Ovary (tissue), 9 donors: Measurements from ENCODE around the gene SLC26A11. TPM values are rescaled to one million over a fixed set of nuclear protein-coding genes. Genes with fewer than 3 reads are reported as not detected.
A peak's percentile ranks its signal among the peaks of the same experiment; 100 is the strongest.

Source experiments
- DNase-seq, 5 donors: peaks; one replicate each; pipeline ENCODE4 v3.0.0-alpha.2; 2019 to 2020
- H3K27ac ChIP-seq, 2 donors: fragments of 200-600 bp; one replicate each; pipeline versions ENCODE4 v1.5.1 to v1.8.0; 2019 to 2022
- H3K27me3 ChIP-seq: fragments of 200-600 bp; one replicate; pipeline ENCODE4 v1.8.0; 2022
- H3K36me3 ChIP-seq: fragments of 200-600 bp; sonication (generic); one replicate; pipeline ENCODE4 v1.5.1; 2019
- H3K4me1 ChIP-seq: one replicate; pipeline ENCODE4 v1.8.1; 2013; ENCODE audit warnings: mild to moderate bottlenecking, moderate library complexity; ENCODE audit not compliant: insufficient read depth
- H3K4me3 ChIP-seq: fragments of 200-600 bp; sonication (generic); one replicate; pipeline ENCODE4 v1.5.1; 2017
- H3K9me3 ChIP-seq, 2 donors: fragments of 200-600 bp in 1 of 2; sonication (generic) in 1 of 2; one replicate each; pipeline versions ENCODE4 v1.5.1 to v1.8.1; 2013 to 2019; ENCODE audit warnings: mild to moderate bottlenecking in 1 of 2, moderate library complexity in 1 of 2
- EP300 ChIP-seq: sonication (generic); formaldehyde crosslinking; IDR thresholded peaks from one replicate; pipeline ENCODE4 v1.6.1; 2017; ENCODE audit warnings: antibody characterized with exemption
- POLR2A ChIP-seq: fragments of 450-650 bp; IDR thresholded peaks from one replicate; pipeline ENCODE4 v1.6.1; 2017; ENCODE audit warnings: antibody characterized with exemption, mild to moderate bottlenecking, moderate library complexity
- WGBS, 3 donors: extraction: QIAGEN DNeasy Blood & Tissue Kit in 1 of 3; methylation state at CpG; one replicate each; pipeline versions ENCODE4 v1.1.5 to v1.1.7; 2013 to 2017; 5-methylcytosine and 5-hydroxymethylcytosine counted together
- intact Hi-C, 4 donors: fragments of 100-400 bp; cut with DNase I; formaldehyde crosslinking; loops; one replicate each; pipeline versions ENCODE4 v1.11.0 to v1.15.1; 2022 to 2023
- polyA plus RNA-seq, 2 donors: library from polyadenylated mRNA; stranded (reverse); fragments of 200-250 nt in 1 of 2; fragments of 350-450 nt in 1 of 2; fragmentation: Illumina TruSeq in 1 of 2; extraction: RNeasy Lipid Tissue Mini Kit (QIAGEN cat#74804) in 1 of 2; gene quantifications; one replicate each; pipeline ENCODE4 v1.2.3, GENCODE V29; 2013 to 2014
- total RNA-seq, 7 donors: library from RNA; depleted of rRNA in 2 of 7; stranded (reverse); fragments of >200 nt in 2 of 7; fragmentation: NEBNext Ultra II Directional in 3 of 7; extraction: Animal tissue kit (Norgen Biotek cat#: 25700) in 3 of 7; gene quantifications; one replicate each; pipeline versions ENCODE4 v1.1.0 to v1.2.4, GENCODE V29; 2016 to 2023
- TF ChIP-seq, protein P1 (sequence below), 3 donors: fragments of 450-650 bp in 2 of 3; fragments of 200-600 bp in 1 of 3; IDR thresholded peaks; one replicate each; pipeline versions ENCODE4 v1.5.1 to v1.8.0; 2016 to 2022; ENCODE audit warnings: antibody characterized with exemption in 3 of 3, mild to moderate bottlenecking in 1 of 3
- donor health status: DM: no; HTN: no; CAD: no; lungs with moderate emphysema.
- donor health status: DM: no; HTN: no; CAD: no.
- donor health status: Bipolar disorder and iron deficiency.
- donor health status: DM: yes; HTN: yes; CAD: no.
- donor health status: DM: no; HTN: no; CAD: no.
- donor health status: DM: yes; HTN: yes; CAD: no.

Gene SLC26A11
- total and polyA plus RNA-seq, 9 donors, result 8.4 to 30.3 (median 22.8) TPM

DNA sequence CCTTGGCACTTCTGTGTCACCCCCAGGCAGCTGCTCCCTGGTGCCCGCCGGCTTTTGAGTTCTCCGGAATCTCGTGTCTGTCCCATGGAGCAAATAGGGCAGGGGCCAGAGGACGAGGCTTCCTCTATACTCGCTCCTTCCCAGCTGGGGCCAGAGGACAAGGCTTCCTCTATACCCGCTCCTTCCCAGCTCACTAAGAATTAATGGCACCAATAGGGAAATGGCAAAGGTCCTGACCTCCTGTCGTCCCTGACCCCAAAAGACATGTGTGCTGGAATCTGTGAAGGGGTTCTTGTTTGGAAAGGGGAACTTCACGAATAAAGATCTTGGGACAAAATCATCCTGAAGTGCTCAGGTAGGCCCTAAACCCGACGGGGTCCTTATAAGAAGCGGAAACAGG is 7.7 kb upstream of the SLC26A11 start:
- Histone ChIP-seq H3K36me3 (no peaks in the 10 kb centered on the region), H3K27ac (no peak overlapping the region), H3K4me3 (no peak overlapping the region), H3K9me3 (no peaks in the 10 kb centered on the region), H3K4me1 (no peaks in the 10 kb centered on the region), H3K27me3 (no peaks in the 10 kb centered on the region)
- no peak for DNase-seq
- TF ChIP-seq POLR2A, result no peak
- intact Hi-C loops, result no loop called here
- 86 to 90% (median 88%) methylated on average over 12 of the region's 12 CpGs for WGBS, 3 donors

DNA sequence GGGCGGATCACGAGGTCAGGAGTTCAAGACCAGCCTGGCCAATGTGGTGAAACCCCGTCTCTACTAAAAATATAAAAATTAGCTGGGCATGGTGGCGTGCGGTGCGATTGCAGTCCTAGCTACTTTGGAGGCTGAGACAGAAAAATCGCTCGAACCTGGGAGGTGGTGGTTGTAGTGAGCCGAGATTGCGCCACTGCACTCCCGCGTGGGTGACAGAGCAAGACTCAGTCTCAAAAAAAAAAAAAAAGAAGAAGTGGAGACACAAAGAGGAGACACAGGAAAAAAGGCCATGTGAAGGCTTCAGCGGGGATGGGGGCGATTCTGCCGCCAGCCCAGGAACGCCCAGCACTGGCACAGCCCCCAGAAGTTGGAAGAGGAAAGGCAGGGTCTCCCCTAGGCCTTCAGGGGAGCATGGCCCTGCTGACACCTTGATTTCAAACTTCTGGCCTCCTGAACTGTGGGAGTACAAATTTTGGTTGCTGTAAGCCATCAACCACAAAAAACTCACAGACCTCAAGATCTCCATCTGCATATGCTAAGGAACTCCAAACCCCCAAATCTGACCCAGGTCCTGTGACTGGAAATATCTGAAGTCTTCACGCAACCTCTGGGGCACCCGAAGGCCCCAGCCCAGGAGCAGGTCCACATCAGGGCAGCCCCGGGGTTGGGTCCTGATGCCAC is 7.1 kb upstream of the SLC26A11 start:
- TF ChIP-seq, protein P1, sequence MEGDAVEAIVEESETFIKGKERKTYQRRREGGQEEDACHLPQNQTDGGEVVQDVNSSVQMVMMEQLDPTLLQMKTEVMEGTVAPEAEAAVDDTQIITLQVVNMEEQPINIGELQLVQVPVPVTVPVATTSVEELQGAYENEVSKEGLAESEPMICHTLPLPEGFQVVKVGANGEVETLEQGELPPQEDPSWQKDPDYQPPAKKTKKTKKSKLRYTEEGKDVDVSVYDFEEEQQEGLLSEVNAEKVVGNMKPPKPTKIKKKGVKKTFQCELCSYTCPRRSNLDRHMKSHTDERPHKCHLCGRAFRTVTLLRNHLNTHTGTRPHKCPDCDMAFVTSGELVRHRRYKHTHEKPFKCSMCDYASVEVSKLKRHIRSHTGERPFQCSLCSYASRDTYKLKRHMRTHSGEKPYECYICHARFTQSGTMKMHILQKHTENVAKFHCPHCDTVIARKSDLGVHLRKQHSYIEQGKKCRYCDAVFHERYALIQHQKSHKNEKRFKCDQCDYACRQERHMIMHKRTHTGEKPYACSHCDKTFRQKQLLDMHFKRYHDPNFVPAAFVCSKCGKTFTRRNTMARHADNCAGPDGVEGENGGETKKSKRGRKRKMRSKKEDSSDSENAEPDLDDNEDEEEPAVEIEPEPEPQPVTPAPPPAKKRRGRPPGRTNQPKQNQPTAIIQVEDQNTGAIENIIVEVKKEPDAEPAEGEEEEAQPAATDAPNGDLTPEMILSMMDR (IDR thresholded peaks at IDR 0.05), result no peak
- no peak for TF ChIP-seq POLR2A
- TF ChIP-seq EP300, result no peak
- 90 to 95% (median 92%) methylated on average over 19 of the region's 19 CpGs for WGBS, 3 donors
- H3K27ac ChIP-seq, result no peak overlapping the region
- no peaks in the 10 kb centered on the region for H3K4me1 ChIP-seq
- H3K27me3 ChIP-seq, result no peaks in the 10 kb centered on the region
- no peaks in the 10 kb centered on the region for H3K9me3 ChIP-seq
- intact Hi-C loops, result no loop called here
- no peak overlapping the region for H3K4me3 ChIP-seq
- no peak for DNase-seq
- no peaks in the 10 kb centered on the region for H3K36me3 ChIP-seq

DNA sequence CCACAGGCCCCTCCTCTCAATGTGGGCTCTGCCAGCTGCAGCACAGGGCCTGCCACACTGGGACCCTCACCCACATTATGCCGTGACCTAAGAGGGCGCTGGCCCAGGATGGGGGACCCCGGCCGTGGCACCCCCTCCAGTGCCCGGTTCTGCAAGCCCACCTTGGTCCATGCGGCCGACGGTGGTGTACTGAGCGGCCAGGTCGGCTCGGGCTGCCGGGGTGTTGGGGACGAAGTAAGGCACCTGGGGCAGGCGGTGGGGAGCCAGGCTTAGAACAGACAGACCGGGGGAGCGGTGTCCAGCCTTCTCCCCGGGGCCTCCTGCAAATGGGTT is 6.6 kb upstream of the SLC26A11 start:
- 93 to 96% (median 94%) methylated on average over 15 to 17 of the region's 17 CpGs for WGBS, 3 donors
- Histone ChIP-seq H3K4me3 (no peak overlapping the region), H3K4me1 (no peaks in the 10 kb centered on the region), H3K36me3 (no peaks in the 10 kb centered on the region), H3K27me3 (no peaks in the 10 kb centered on the region), H3K9me3 (no peaks in the 10 kb centered on the region), H3K27ac (no peak overlapping the region)
- TF ChIP-seq POLR2A (no peak), EP300 (no peak)
- TF ChIP-seq, protein P1 (IDR thresholded peaks at IDR 0.05), result no peak
- DNase-seq, result no peak
- intact Hi-C loops, result no loop called here

DNA sequence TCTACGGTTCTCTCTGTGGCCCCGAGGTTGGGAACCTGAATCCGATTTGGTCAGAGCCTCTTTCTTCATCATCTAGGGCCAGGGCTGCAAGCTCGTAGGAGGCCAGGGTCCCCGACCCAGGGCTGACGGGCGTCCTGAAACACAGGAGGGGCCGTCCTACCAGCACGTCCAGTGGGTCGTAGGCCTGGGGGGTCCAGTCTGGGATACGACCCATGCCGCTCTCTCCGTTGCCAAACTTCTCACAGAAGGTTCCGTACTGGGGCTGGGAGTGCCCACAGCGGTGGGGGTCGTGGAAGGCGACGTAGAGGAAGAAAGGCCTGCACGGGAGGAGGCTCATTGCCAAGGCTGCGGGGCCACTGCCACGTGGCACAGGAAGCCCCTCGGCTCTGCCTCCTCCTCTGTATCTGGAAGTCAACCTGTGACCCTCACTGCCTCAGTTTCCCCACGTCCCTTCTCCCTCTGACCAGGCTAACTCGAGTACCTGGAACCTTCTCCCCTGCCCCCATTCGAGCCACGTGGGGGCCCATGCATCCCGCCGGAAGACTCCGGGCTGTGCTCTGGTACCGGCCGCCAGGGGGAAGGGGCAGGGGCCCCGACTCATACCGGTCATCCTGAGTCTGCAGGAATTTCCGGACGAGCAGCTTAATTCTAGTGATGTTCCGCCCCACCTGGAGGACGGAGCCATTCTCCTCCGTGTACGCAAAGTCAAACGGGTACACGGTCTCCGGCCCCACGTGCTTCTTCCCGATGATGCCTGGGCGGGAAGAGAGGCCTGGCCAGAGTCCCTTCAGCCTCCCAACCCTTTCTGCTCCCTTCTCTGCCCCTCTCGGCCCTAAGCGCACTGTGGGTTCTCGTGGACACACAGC is 6.0 kb upstream of the SLC26A11 start:
- WGBS, 3 donors, result 91 to 94% (median 92%) methylated on average over 48 of the region's 48 CpGs
- H3K4me3 ChIP-seq, result no peak overlapping the region
- no peaks in the 10 kb centered on the region for H3K27me3 ChIP-seq
- DNase-seq, result peak in 1 of 5 donors; percentile 16
- no peak for TF ChIP-seq EP300
- no peak for TF ChIP-seq POLR2A
- TF ChIP-seq, protein P1 (IDR thresholded peaks at IDR 0.05), result no peak
- intact Hi-C loops, result no loop called here
- peaks cover 2% of the 10 kb centered on the region for H3K4me1 ChIP-seq
- H3K36me3 ChIP-seq, result no peaks in the 10 kb centered on the region
- H3K9me3 ChIP-seq, result no peaks in the 10 kb centered on the region
- no peak overlapping the region for H3K27ac ChIP-seq

DNA sequence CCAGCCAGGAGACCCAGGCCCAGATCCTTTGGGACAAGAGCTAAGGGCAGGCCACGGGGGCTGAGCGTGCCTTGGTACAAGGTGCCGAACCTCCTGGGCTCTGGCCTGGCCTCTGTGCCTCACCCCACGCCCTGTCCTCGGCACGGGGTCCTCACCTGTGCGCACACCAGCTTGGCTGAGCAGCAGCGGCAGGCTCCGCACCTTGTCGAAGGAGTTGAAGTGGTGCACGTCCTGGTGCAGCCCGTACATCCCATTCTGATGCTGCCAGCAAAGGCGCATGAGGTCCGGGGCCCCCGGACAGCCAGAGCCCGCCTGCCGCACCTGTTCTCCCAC is 5.4 kb upstream of the SLC26A11 start:
- WGBS, 3 donors, result 88 to 95% (median 93%) methylated on average over 17 of the region's 17 CpGs
- TF ChIP-seq POLR2A (no peak), EP300 (no peak)
- TF ChIP-seq, protein P1 (IDR thresholded peaks at IDR 0.05), result no peak
- intact Hi-C loops, result no loop called here
- Histone ChIP-seq H3K27me3 (no peaks in the 10 kb centered on the region), H3K27ac (no peak overlapping the region), H3K4me1 (peaks cover 4% of the 10 kb centered on the region), H3K9me3 (no peaks in the 10 kb centered on the region), H3K4me3 (no peak overlapping the region), H3K36me3 (no peaks in the 10 kb centered on the region)
- peak in 1 of 5 donors; percentile 21 for DNase-seq
